ENCODE data around the gene WSB1. TPM values are rescaled to one million over a fixed set of nuclear protein-coding genes. Genes with fewer than 3 reads are reported as not detected.

WSB1 gene
- total RNA-seq (2021): 66.2 and 101 TPM in 2 replicates
- percentile 91 among the genes with signal in this experiment for Bru-seq, nascent RNA
- percentile 93 among the genes with signal in this experiment for BruChase-seq, experiment 1, labeled RNA remaining after a 2-hour chase
- percentile 91 among the genes with signal in this experiment for BruChase-seq, experiment 2, labeled RNA remaining after a 6-hour chase
- long read RNA-seq, full-length matches to known transcripts: 57 of 72 reads
- long read RNA-seq, partial matches to known transcripts: 3 of 72 reads
- long read RNA-seq, other reads (novel, unspliced or antisense): 12 of 72 reads

- TSS peak; percentile 62 for BruUV-seq (replicated peaks)
- peaks cover 31% of the 10 kb centered on the region for H4K20me1 ChIP-seq (ENCODE audit: insufficient read depth)
Measured at GRCh38 chr17:27293898-27294688, at the start of gene WSB1. Gene WSB1, plus strand, starts transcription at chr17:27294114. Its CDS starts 282 bp downstream, at chr17:27294396.

GRCh38 chr17:27244491-27245223 lies 49.3 kb upstream of the WSB1 start:
- Histone ChIP-seq H2AFZ (0 out of 2 replicates have a peak overlapping the region, but pooled peaks have one; percentile 58), H3K9me3 (ENCODE audit: insufficient read depth, low read depth) (no peaks in the 10 kb centered on the region), H3K4me1 (replicated peaks; ENCODE audit: insufficient read depth) (peaks cover 88% of the 10 kb centered on the region), H3K4me3 (peak overlapping the region; percentile 36; the same call in 1 of the 2 replicates), H3K9me2 (ENCODE audit: insufficient read depth) (no peaks in the 10 kb centered on the region), H4K20me1 (ENCODE audit: insufficient read depth) (no peaks in the 10 kb centered on the region), H3K36me3 (ENCODE audit: low read depth) (no peaks in the 10 kb centered on the region), H3F3A (ENCODE audit: insufficient read depth, low read depth) (peaks cover 49% of the 10 kb centered on the region), H3K79me2 (ENCODE audit: low read depth) (no peaks in the 10 kb centered on the region), H3K27me3 (ENCODE audit: insufficient read depth, low read depth) (no peaks in the 10 kb centered on the region), H3K4me2 (peak overlapping the region; percentile 86), H3K27ac (peak overlapping the region; percentile 79)
- DNase-seq: peak in 1 of 2 experiments; percentile 90
- POLR2A ChIA-PET (ENCODE audit: unreplicated experiment): no interaction called here
- no TSS peak for BruUV-seq (replicated peaks)
- TF ChIP-seq EZH2 (IDR thresholded peaks at IDR 0.05; ENCODE audit: low read depth) (no peak), CTCF (conservative IDR thresholded peaks at IDR 0.05) (no peak)
- CTCF ChIA-PET: interaction anchor here (0.8 kb wide), 1 partner anchor 79 kb away, joined by 7 read pairs; no protein-coding TSS in a partner anchor
- intact Hi-C loops (cut with micrococcal nuclease; ENCODE audit: unreplicated experiment): loop anchor here (1.0 to 10.0 kb wide), 4 partner anchors 89 to 356 kb away; partner anchors contain the start of gene KSR1

More at GRCh38 chr17:27293898-27294688, at the start of gene WSB1:
- TF ChIP-seq CTCF (conservative IDR thresholded peaks at IDR 0.05) (no peak; the same call in 1 of the 2 replicates), EZH2 (IDR thresholded peaks at IDR 0.05; ENCODE audit: low read depth) (no peak)
- H3K9me3 ChIP-seq (ENCODE audit: insufficient read depth, low read depth): no peaks in the 10 kb centered on the region
- CTCF ChIA-PET: interaction anchor here (1.2 to 1.6 kb wide), 3 partner anchors 39 to 58 kb away, joined by 4 to 9 read pairs (median 6); no protein-coding TSS in a partner anchor
- H3K4me3 ChIP-seq: peak within 1 kb of the TSS; percentile 99
- POLR2A ChIA-PET (ENCODE audit: unreplicated experiment): interaction anchor here (0.5 to 0.9 kb wide), 8 partner anchors 18 to 258 kb away, joined by 3 to 12 read pairs (median 4); no protein-coding TSS in a partner anchor
- DNase-seq: peak; percentile 61 to 84
- H2AFZ ChIP-seq: peak within 1 kb of the TSS; percentile 96
- no peaks in the 10 kb centered on the region for H3K9me2 ChIP-seq (ENCODE audit: insufficient read depth)
- intact Hi-C loops (cut with micrococcal nuclease; ENCODE audit: unreplicated experiment): loop anchor here (1.0 to 5.0 kb wide), 3 partner anchors 38 to 53 kb away; no protein-coding TSS in a partner anchor
- H3K4me2 ChIP-seq: peak within 1 kb of the TSS; percentile 90
- no peaks in the 10 kb centered on the region for H3K27me3 ChIP-seq (ENCODE audit: insufficient read depth, low read depth)
- H3K36me3 ChIP-seq (ENCODE audit: low read depth): no peaks in the 10 kb centered on the region
- peaks cover 26% of the 10 kb centered on the region for H3K4me1 ChIP-seq (replicated peaks; ENCODE audit: insufficient read depth)
- H3K79me2 ChIP-seq (ENCODE audit: low read depth): peaks cover 47% of the 10 kb centered on the region
- H3F3A ChIP-seq (ENCODE audit: insufficient read depth, low read depth): peaks cover 15% of the 10 kb centered on the region; the same call in 1 of the 2 replicates
- H3K27ac ChIP-seq: peak within 1 kb of the TSS; percentile 88

Data from PC-9 (cell line).